AG04450 (cell line): Measurements from ENCODE around the gene RASL10B. TPM values are rescaled to one million over a fixed set of nuclear protein-coding genes. Genes with fewer than 3 reads are reported as not detected.

ENCODE experiments used
- CTCF ChIA-PET: fragments of 300-600, 350-600 bp; formaldehyde crosslinking; extraction: SDS; loops from one replicate; lab custom pipeline; 2022; ENCODE audit warnings: antibody characterized with exemption, inconsistent platforms; lab: Charles Lee
- POLR2A ChIA-PET: fragments of 350-600 bp; formaldehyde crosslinking; extraction: SDS; loops from one replicate; lab custom pipeline; 2021; ENCODE audit warnings: antibody characterized with exemption, inconsistent platforms; lab: Yijun Ruan, JAX
- DNase-seq: peaks from one replicate; pipeline ENCODE4 v3.0.0-alpha.2; 2011; ENCODE audit warnings: low read depth, low spot score
- H3K27ac ChIP-seq: one replicate; pipeline ENCODE4 v1.5.1; 2012; ENCODE audit warnings: low read depth, low read length, control low read depth
- H3K27me3 ChIP-seq: one replicate; pipeline ENCODE4 v1.6.0; 2012; ENCODE audit warnings: low read length; ENCODE audit not compliant: control insufficient read depth, insufficient read depth
- H3K4me3 ChIP-seq: 2 replicates; pipeline ENCODE4 v1.5.1; 2011; ENCODE audit warnings: mild to moderate bottlenecking, low read depth, low read length, control low read depth
- H3K9me3 ChIP-seq: 2 replicates; pipeline ENCODE4 v1.5.1; 2012; ENCODE audit warnings: low read length; ENCODE audit not compliant: control insufficient read depth, insufficient read depth
- CTCF ChIP-seq: IDR thresholded peaks from 2 replicates; pipeline ENCODE4 v1.5.1; 2011; ENCODE audit warnings: low read depth, low read length, control low read depth, inconsistent platforms
- polyA plus RNA-seq: library from polyadenylated mRNA; depleted of rRNA; stranded (reverse); fragments of >200 nt; gene quantifications from 2 replicates; pipeline ENCODE4 v1.2.3, GENCODE V29; 2011

The RASL10B gene
- polyA plus RNA-seq, 1 experiment, result 3.3 TPM

DNA sequence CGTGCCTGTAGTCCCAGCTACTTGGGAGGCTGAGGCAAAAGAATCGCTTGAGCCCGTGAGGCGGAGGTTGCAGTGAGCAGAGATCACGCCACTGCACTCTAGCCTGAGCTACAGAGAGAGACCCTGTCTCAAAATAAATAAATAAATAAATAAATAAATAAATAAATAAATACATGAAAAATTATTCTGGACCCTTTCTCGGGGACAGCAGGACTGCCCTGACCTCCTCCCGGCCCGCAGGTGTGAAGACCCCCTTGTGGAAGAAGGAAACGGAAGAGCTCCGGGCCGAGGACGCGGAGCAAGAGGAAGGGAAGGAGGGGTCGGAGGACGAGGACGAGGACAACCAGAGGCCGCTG lies 32.3 kb downstream of the RASL10B start:
- no peak overlapping the region for H3K27ac ChIP-seq
- CTCF ChIA-PET, result interaction anchor here (0.6 to 13.6 kb wide), 47 partner anchors 8 to 805 kb away, joined by 3 to 478 read pairs (median 5); partner anchors contain the start of genes GAS2L2 and TAF15
- DNase-seq, result no peak
- no peaks in the 10 kb centered on the region for H3K9me3 ChIP-seq
- H3K27me3 ChIP-seq, result peaks cover 34% of the 10 kb centered on the region
- POLR2A ChIA-PET, result interaction anchor here (1.0 to 2.5 kb wide), 3 partner anchors 42 to 185 kb away, joined by 3 to 24 read pairs (median 5); partner anchors contain the start of genes PEX12 and TAF15
- TF ChIP-seq CTCF, result no peak
- peak overlapping the region; percentile 22; the same call in 1 of the 2 replicates for H3K4me3 ChIP-seq

GRCh38 chr17:35764123-35764991 lies 32.9 kb downstream of the RASL10B start:
- POLR2A ChIA-PET, result interaction anchor here (0.5 to 2.5 kb wide), 5 partner anchors 40 to 186 kb away, joined by 3 to 24 read pairs (median 5); partner anchors contain the start of genes PEX12 and TAF15

GRCh38 chr17:35765086-35765710 lies 33.8 kb downstream of the RASL10B start:
- no peak overlapping the region for H3K4me3 ChIP-seq
- TF ChIP-seq CTCF, result no peak
- H3K27me3 ChIP-seq, result peaks cover 33% of the 10 kb centered on the region
- ChIA-PET POLR2A (interaction anchor here (0.6 to 2.5 kb wide), 2 partner anchors 39 to 44 kb away, joined by 9 to 24 read pairs; partner anchors contain the start of gene TAF15), CTCF (interaction anchor here (1.0 to 13.6 kb wide), 10 partner anchors 10 to 196 kb away, joined by 3 to 478 read pairs (median 18); partner anchors contain the start of gene TAF15)
- no peaks in the 10 kb centered on the region; the same call in 1 of the 2 replicates for H3K9me3 ChIP-seq
- DNase-seq, result no peak
- H3K27ac ChIP-seq, result no peak overlapping the region

More at GRCh38 chr17:35764123-35764991, 32.9 kb downstream of the RASL10B start:
- DNase-seq, result no peak
- H3K27ac ChIP-seq, result no peak overlapping the region
- CTCF ChIA-PET, result interaction anchor here (0.7 to 13.6 kb wide), 43 partner anchors 9 to 719 kb away, joined by 3 to 478 read pairs (median 5); partner anchors contain the start of genes GAS2L2 and TAF15
- H3K9me3 ChIP-seq, result no peaks in the 10 kb centered on the region
- H3K27me3 ChIP-seq, result peaks cover 34% of the 10 kb centered on the region
- peak; percentile 85 for TF ChIP-seq CTCF
- peak overlapping the region; percentile 49 for H3K4me3 ChIP-seq

DNA sequence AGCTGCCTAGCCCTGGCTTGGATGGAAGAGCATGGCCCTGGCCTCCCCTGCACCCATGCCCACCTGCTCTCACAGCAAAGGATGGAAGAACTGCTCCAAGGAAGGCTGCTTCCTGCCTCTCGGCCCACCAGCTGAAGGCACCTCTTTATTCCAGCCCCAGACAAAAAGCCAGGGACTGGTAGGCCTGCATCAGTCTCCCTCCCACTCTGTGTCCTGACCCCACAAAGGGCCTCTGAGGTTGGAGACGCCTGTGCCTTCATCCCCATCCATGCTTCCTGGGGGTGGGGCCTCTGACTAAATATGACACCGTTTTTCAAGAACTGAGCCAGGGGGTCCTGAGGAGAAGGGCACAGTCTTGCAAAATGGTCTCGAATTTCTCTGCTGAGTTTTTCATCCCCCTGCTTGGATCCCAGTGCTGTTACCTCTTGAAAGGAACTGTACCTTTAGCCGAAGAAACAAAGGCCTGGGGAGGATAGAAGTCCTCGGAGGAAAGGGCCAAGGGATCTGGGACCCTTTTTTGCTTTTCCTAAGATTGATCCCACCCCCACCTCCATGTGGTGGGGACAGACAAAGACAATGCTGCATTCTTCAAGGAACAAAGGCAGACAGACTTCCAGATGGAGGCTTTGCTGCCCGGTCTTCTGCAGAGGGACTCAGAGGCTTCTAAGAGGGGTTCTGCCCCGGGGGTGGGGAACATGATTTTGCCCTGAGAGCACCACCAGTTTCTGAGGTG lies 34.5 kb downstream of the RASL10B start:
- peaks cover 27% of the 10 kb centered on the region for H3K27me3 ChIP-seq
- DNase-seq, result no peak
- CTCF ChIA-PET, result interaction anchor here (0.9 to 13.6 kb wide), 7 partner anchors 11 to 49 kb away, joined by 3 to 478 read pairs (median 6); partner anchors contain the start of gene TAF15
- no peak for TF ChIP-seq CTCF
- H3K4me3 ChIP-seq, result no peak overlapping the region
- H3K27ac ChIP-seq, result no peak overlapping the region
- POLR2A ChIA-PET, result interaction anchor here (2.5 kb wide), 1 partner anchor 43 kb away, joined by 24 read pairs; the partner anchor contains the start of gene TAF15
- H3K9me3 ChIP-seq, result no peaks in the 10 kb centered on the region; the same call in 1 of the 2 replicates
